ENCODE data around the gene UCK1.

GRCh38 chr9:131579789-131580211 is 48.7 kb upstream of the UCK1 start:
- TF ChIP-seq CTCF (conservative IDR thresholded peaks at IDR 0.05), result no peak
- no peak for TF ChIP-seq ZFX (IDR thresholded peaks at IDR 0.05)
